Measurements from ENCODE around the gene SKIC3. TPM values are rescaled to one million over a fixed set of nuclear protein-coding genes. Genes with fewer than 3 reads are reported as not detected.
A peak's percentile ranks its signal among the peaks of the same experiment; 100 is the strongest.

The SKIC3 gene
- total and polyA plus RNA-seq, 5 donors: 14.2 to 66.7 (median 57.0) TPM

- no peaks in the 10 kb centered on the region for H3K27me3 ChIP-seq (ENCODE audit: control insufficient read depth, insufficient read depth)
- no peak overlapping the region for H3K4me3 ChIP-seq (ENCODE audit: low read length)
- intact Hi-C loops (cut with DNase I): no loop called here
- DNase-seq: no peak
- no peaks in the 10 kb centered on the region for H3K4me1 ChIP-seq (ENCODE audit: control insufficient read depth, insufficient read depth, low read length)
- no peaks in the 10 kb centered on the region for H3K9me3 ChIP-seq (ENCODE audit: control insufficient read depth, low read length)
- no peak overlapping the region for H3K27ac ChIP-seq (ENCODE audit: low read length)
- ATAC-seq: no peak
- 67% methylated on average over 4 of the region's 4 CpGs for WGBS
These were observed 9.7 kb upstream of the SKIC3 start for GRCh38 chr5:95564450-95564849.

DNA sequence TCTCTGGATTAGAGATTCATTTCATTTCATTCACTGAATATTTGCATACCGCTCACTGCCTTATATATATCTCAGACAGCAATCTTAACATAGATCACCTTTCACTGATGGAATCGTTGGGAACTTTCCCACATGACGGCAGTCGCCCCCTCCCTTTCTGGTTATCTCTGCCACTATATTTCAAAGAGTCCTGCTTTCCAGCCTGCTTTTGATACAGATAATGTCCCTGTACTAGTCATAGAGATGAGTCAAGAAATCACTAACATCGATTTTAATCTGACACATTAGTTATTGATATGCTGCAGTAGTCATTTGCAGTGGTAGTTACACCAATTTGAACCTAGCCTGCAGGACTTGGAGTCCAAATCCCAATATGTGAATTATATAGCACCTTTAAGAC, 8.6 kb upstream of the SKIC3 start:
- no peaks in the 10 kb centered on the region for H3K4me1 ChIP-seq (ENCODE audit: control insufficient read depth, insufficient read depth, low read length)
- intact Hi-C loops (cut with DNase I): no loop called here
- H3K27me3 ChIP-seq (ENCODE audit: control insufficient read depth, insufficient read depth): no peaks in the 10 kb centered on the region
- no peak overlapping the region for H3K27ac ChIP-seq (ENCODE audit: low read length)
- WGBS: 89% methylated on average over 5 of the region's 5 CpGs
- DNase-seq (no peak), ATAC-seq (no peak)
- H3K4me3 ChIP-seq (ENCODE audit: low read length): no peak overlapping the region
- H3K9me3 ChIP-seq (ENCODE audit: control insufficient read depth, low read length): no peaks in the 10 kb centered on the region

- H3K27me3 ChIP-seq (ENCODE audit: control insufficient read depth, insufficient read depth): no peaks in the 10 kb centered on the region
- no peaks in the 10 kb centered on the region for H3K4me1 ChIP-seq (ENCODE audit: control insufficient read depth, insufficient read depth, low read length)
- ATAC-seq: no peak
- no peak for DNase-seq
- H3K9me3 ChIP-seq (ENCODE audit: control insufficient read depth, low read length): no peaks in the 10 kb centered on the region
- no peak overlapping the region for H3K27ac ChIP-seq (ENCODE audit: low read length)
- H3K4me3 ChIP-seq (ENCODE audit: low read length): no peak overlapping the region
- 79% methylated on average over 1 of the region's 1 CpG for WGBS
- intact Hi-C loops (cut with DNase I): no loop called here
These were observed 7.5 kb upstream of the SKIC3 start for GRCh38 chr5:95562282-95562681.

GRCh38 chr5:95557841-95558240, 3.1 kb upstream of the SKIC3 start:
- no peaks in the 10 kb centered on the region for H3K27me3 ChIP-seq (ENCODE audit: control insufficient read depth, insufficient read depth)
- 78% methylated on average over 2 of the region's 2 CpGs for WGBS
- DNase-seq: no peak

GRCh38 chr5:95555553-95555952, 776 bp upstream of the SKIC3 start:
- peak overlapping the region; percentile 69 for H3K4me3 ChIP-seq (ENCODE audit: low read length)
- H3K4me1 ChIP-seq (ENCODE audit: control insufficient read depth, insufficient read depth, low read length): no peaks in the 10 kb centered on the region
- intact Hi-C loops (cut with DNase I): no loop called here
- DNase-seq (no peak), ATAC-seq (no peak)
- H3K9me3 ChIP-seq (ENCODE audit: control insufficient read depth, low read length): no peaks in the 10 kb centered on the region
- H3K27me3 ChIP-seq (ENCODE audit: control insufficient read depth, insufficient read depth): no peaks in the 10 kb centered on the region
- peak overlapping the region; percentile 45 for H3K27ac ChIP-seq (ENCODE audit: low read length)
- under 1% methylated on average over 9 of the region's 9 CpGs for WGBS

More at GRCh38 chr5:95557841-95558240, 3.1 kb upstream of the SKIC3 start:
- ATAC-seq: no peak
- H3K4me3 ChIP-seq (ENCODE audit: low read length): no peak overlapping the region
- H3K4me1 ChIP-seq (ENCODE audit: control insufficient read depth, insufficient read depth, low read length): no peaks in the 10 kb centered on the region
- no peak overlapping the region for H3K27ac ChIP-seq (ENCODE audit: low read length)
- no peaks in the 10 kb centered on the region for H3K9me3 ChIP-seq (ENCODE audit: control insufficient read depth, low read length)
- intact Hi-C loops (cut with DNase I): no loop called here

GRCh38 chr5:95554331-95554646, 488 bp downstream of the SKIC3 start:
- Histone ChIP-seq H3K4me3 (ENCODE audit: low read length) (peak overlapping the region; percentile 69), H3K4me1 (ENCODE audit: control insufficient read depth, insufficient read depth, low read length) (no peaks in the 10 kb centered on the region), H3K9me3 (ENCODE audit: control insufficient read depth, low read length) (no peaks in the 10 kb centered on the region), H3K27me3 (ENCODE audit: control insufficient read depth, insufficient read depth) (no peaks in the 10 kb centered on the region), H3K27ac (ENCODE audit: low read length) (peak overlapping the region; percentile 76)
- WGBS: 1% methylated on average over 6 of the region's 6 CpGs
- no peak for ATAC-seq
- DNase-seq: no peak
- intact Hi-C loops (cut with DNase I): no loop called here

DNA sequence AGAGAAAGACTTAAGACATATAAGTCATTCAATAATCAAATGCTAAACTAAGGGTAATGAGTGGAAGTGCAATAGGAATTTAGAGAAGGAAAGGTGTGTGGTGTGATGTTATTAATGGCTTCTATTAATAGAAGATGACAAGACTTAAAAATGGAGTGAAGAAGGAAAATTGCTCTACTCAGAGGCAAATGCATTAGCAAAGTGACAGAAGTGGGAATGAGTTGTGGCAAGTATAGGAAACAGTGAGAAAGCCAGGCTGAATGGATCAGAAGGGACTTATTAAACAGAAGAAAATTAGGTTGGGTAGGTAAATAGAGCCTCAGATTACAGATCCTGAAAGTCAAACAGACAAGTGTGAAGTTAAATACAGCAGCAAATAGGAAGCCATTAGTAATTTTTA, 5.7 kb downstream of the SKIC3 start:
- Histone ChIP-seq H3K9me3 (ENCODE audit: control insufficient read depth, low read length) (no peaks in the 10 kb centered on the region), H3K4me1 (ENCODE audit: control insufficient read depth, insufficient read depth, low read length) (no peaks in the 10 kb centered on the region), H3K27me3 (ENCODE audit: control insufficient read depth, insufficient read depth) (no peaks in the 10 kb centered on the region), H3K27ac (ENCODE audit: low read length) (no peak overlapping the region), H3K4me3 (ENCODE audit: low read length) (no peak overlapping the region)
- ATAC-seq (no peak), DNase-seq (no peak)
- intact Hi-C loops (cut with DNase I): no loop called here

DNA sequence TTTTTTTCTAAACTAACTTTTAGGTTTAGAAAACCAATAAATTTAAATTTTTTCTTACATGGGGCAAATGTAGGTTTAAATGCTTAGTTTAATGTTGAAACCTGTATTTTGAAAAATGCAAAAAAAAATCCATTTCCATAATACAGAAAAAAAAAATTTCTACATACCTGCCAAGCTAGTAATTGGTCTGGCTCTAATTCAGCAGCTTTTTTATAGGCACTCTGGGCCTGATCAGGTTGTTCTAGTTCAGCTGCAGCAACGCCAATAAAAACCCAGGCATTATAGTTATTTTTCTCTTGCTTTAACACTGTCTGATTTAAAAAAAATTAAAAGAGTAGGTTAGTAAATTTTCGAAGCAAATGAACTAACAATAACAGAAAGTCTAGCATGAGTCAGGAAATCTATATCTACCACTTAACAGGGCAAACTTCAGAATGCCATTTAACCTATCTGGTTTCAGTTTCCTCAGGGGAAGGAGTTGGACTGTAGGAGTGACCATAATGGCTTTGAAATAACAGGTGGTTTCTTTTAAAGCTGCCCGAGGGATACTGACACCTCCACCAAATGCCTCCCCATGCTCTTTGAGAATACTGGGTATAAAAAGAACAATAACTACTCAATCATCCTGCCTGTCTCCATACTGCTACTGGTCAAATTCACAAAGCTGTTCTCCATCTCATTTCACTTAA, 11.6 kb downstream of the SKIC3 start:
- Histone ChIP-seq H3K9me3 (ENCODE audit: control insufficient read depth, low read length) (no peaks in the 10 kb centered on the region), H3K27ac (ENCODE audit: low read length) (no peak overlapping the region), H3K4me1 (ENCODE audit: control insufficient read depth, insufficient read depth, low read length) (no peaks in the 10 kb centered on the region), H3K4me3 (ENCODE audit: low read length) (no peak overlapping the region), H3K27me3 (ENCODE audit: control insufficient read depth, insufficient read depth) (no peaks in the 10 kb centered on the region)
- intact Hi-C loops (cut with DNase I): no loop called here
- no peak for ATAC-seq
- 54% methylated on average over 3 of the region's 3 CpGs for WGBS
- DNase-seq: no peak

DNA sequence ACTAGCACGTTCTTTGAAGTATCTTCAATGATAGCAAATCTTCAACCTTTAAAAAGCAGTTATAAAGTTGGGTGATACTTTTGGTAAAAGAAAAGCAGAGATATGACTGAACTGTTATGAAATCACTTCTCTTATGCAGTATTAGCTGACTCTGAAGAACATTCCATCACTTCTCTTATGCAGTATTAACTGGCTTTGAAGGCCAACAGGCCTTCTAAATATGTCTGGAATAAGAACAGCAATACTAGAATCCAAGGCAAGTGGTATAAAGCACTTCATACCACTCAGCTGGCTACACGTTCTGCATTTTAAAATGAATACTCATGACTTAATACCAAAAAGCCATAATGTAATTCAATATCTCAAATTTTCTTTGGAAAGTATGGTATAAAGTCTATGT, 17.3 kb downstream of the SKIC3 start:
- H3K9me3 ChIP-seq (ENCODE audit: control insufficient read depth, low read length): no peaks in the 10 kb centered on the region
- H3K27ac ChIP-seq (ENCODE audit: low read length): no peak overlapping the region
- WGBS: 68% methylated on average over 2 of the region's 2 CpGs
- ATAC-seq (no peak), DNase-seq (no peak)
- H3K27me3 ChIP-seq (ENCODE audit: control insufficient read depth, insufficient read depth): no peaks in the 10 kb centered on the region
- intact Hi-C loops (cut with DNase I): no loop called here
- no peaks in the 10 kb centered on the region for H3K4me1 ChIP-seq (ENCODE audit: control insufficient read depth, insufficient read depth, low read length)
- H3K4me3 ChIP-seq (ENCODE audit: low read length): no peak overlapping the region

DNA sequence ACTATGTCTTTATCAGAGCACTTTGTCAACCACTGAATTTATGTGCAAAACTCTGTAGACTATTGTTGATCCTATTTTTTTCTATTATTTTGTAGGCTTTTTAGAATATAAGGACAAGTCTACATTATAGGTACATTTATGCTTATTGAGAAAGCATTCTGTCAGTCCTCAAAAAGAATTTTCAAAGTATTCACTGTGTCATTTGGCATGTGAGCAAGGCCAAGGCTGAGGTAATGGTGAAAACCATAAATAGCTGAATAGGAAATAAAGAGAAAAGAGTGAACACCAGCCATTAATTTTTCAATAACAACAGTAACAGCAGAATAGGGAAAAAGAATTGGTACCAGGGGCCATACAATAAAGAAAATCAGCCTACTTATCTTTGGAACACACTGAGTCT, 21.0 kb downstream of the SKIC3 start:
- Histone ChIP-seq H3K27me3 (ENCODE audit: control insufficient read depth, insufficient read depth) (no peaks in the 10 kb centered on the region), H3K27ac (ENCODE audit: low read length) (no peak overlapping the region), H3K4me1 (ENCODE audit: control insufficient read depth, insufficient read depth, low read length) (no peaks in the 10 kb centered on the region), H3K4me3 (ENCODE audit: low read length) (no peak overlapping the region), H3K9me3 (ENCODE audit: control insufficient read depth, low read length) (no peaks in the 10 kb centered on the region)
- DNase-seq (no peak), ATAC-seq (no peak)
- intact Hi-C loops (cut with DNase I): no loop called here

DNA sequence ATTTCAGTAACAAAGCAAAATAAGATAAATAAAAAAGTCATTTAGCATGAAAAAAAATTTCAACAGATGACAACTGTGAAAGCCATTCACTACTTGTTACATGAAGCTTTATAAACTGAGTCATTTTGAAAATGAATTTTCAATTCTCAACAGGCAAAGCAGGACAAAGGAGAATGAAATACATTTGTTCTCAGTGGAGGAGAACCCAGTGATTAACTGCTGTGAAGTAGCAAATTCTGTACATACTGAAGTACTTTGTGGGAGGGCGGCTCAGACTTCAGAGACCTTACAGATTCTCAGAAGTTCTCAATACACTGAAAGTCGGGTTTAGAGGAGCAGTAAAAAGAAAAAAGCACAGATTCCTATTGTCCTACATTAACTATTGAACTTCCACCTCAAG, 21.7 kb downstream of the SKIC3 start:
- Histone ChIP-seq H3K27ac (ENCODE audit: low read length) (no peak overlapping the region), H3K4me3 (ENCODE audit: low read length) (no peak overlapping the region), H3K27me3 (ENCODE audit: control insufficient read depth, insufficient read depth) (no peaks in the 10 kb centered on the region), H3K4me1 (ENCODE audit: control insufficient read depth, insufficient read depth, low read length) (no peaks in the 10 kb centered on the region), H3K9me3 (ENCODE audit: control insufficient read depth, low read length) (no peaks in the 10 kb centered on the region)
- no peak for ATAC-seq
- intact Hi-C loops (cut with DNase I): no loop called here
- WGBS: 65% methylated on average over 2 of the region's 2 CpGs
- no peak for DNase-seq

DNA sequence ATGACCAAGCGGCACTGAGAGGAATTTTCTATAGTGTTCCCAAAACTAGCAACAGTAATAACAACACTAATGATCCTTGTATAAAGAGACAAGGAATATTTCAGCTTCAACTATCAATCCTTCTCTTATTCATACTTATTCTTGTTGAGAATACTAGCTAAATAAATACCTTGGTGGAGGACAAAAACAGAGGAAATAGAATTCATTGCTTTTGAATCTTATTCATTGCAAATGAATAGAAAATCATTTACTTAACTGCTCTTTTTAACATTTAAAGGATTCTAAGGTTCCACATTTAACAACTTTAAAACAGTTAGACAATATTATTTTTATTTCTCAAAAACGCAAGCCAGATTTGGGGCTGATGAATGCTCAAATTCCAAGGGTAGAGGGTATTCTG, 22.4 kb downstream of the SKIC3 start:
- no peak for DNase-seq
- no peak for ATAC-seq
- intact Hi-C loops (cut with DNase I): no loop called here
- Histone ChIP-seq H3K27me3 (ENCODE audit: control insufficient read depth, insufficient read depth) (no peaks in the 10 kb centered on the region), H3K4me3 (ENCODE audit: low read length) (no peak overlapping the region), H3K27ac (ENCODE audit: low read length) (no peak overlapping the region), H3K9me3 (ENCODE audit: control insufficient read depth, low read length) (no peaks in the 10 kb centered on the region), H3K4me1 (ENCODE audit: control insufficient read depth, insufficient read depth, low read length) (no peaks in the 10 kb centered on the region)
- WGBS: 91% methylated on average over 2 of the region's 2 CpGs

Measured in right cardiac atrium (tissue), 5 donors.